K562 (cell line): Measurements from ENCODE around the gene AP1M1. TPM values are rescaled to one million over a fixed set of nuclear protein-coding genes. Genes with fewer than 3 reads are reported as not detected.

Source experiments
- CXXC5 ChIP-seq: fragments of 250-450 bp; sonication (Bioruptor Pico); IDR thresholded peaks from 2 replicates; pipeline ENCODE4 v1.8.0; 2022; ENCODE audit warnings: inconsistent platforms, mild to moderate bottlenecking, moderate library complexity
- DPF2 ChIP-seq: fragments of 450-650 bp; IDR thresholded peaks from 2 replicates; pipeline ENCODE4 v1.6.1; 2016
- FOXK2 ChIP-seq, 2 experiments: fragments of 450-650 bp; IDR thresholded peaks in 1 of 2; conservative IDR thresholded peaks in 1 of 2; 2 replicates each; pipeline ENCODE4 v1.6.1; 2016; ENCODE audit warnings: low read depth in 2 of 2, mild to moderate bottlenecking in 1 of 2
- HDGF ChIP-seq: fragments of 450-650 bp; IDR thresholded peaks from 2 replicates; pipeline ENCODE4 v1.6.1; 2016
- HMGN3 ChIP-seq: IDR thresholded peaks from 2 replicates; pipeline ENCODE4 v1.6.1; 2011; ENCODE audit warnings: borderline replicate concordance, low read depth, mild to moderate bottlenecking, mixed read lengths, low read length; ENCODE audit not compliant: insufficient read length; ENCODE audit errors: extremely low read depth
- HSF4 ChIP-seq: fragments of 250-450 bp; sonication (Bioruptor Pico); IDR thresholded peaks from 2 replicates; pipeline ENCODE4 v2.1.2; 2022; ENCODE audit warnings: mild to moderate bottlenecking, moderate library complexity, borderline replicate concordance
- ILK ChIP-seq: fragments of 450-650 bp; IDR thresholded peaks from 2 replicates; pipeline ENCODE4 v1.6.1; 2016; ENCODE audit warnings: missing genetic modification characterization, low read depth, mild to moderate bottlenecking, missing compliant biosample characterization, moderate library complexity, borderline replicate concordance
- JUND ChIP-seq, 2 experiments: IDR thresholded peaks; 2 replicates in 1 of 2; 3 replicates in 1 of 2; pipeline ENCODE4 v1.6.1; 2011; ENCODE audit warnings: borderline replicate concordance in 2 of 2, low read depth in 2 of 2, low read length in 2 of 2, improper control_type of control experiment in 1 of 2, missing biosample characterization in 1 of 2, missing genetic modification characterization in 1 of 2, missing genetic modification reagents in 1 of 2
- MAFG ChIP-seq: fragments of 450-650 bp; conservative IDR thresholded peaks from 2 replicates; pipeline ENCODE4 v1.6.1; 2016; ENCODE audit warnings: missing genetic modification characterization, missing compliant biosample characterization
- NFIC ChIP-seq: fragments of 450-650 bp; IDR thresholded peaks from 2 replicates; pipeline ENCODE4 v1.6.1; 2017; ENCODE audit warnings: mild to moderate bottlenecking, inconsistent platforms
- NFRKB ChIP-seq: fragments of 450-650 bp; IDR thresholded peaks from 2 replicates; pipeline ENCODE4 v1.6.1; 2016; ENCODE audit warnings: low read depth
- XRCC5 ChIP-seq: fragments of 200-400 bp; formaldehyde crosslinking; IDR thresholded peaks from 2 replicates; pipeline ENCODE4 v1.6.1; 2017; ENCODE audit warnings: low read depth, mild to moderate bottlenecking, low read length
- YBX1 ChIP-seq: fragments of 450-650 bp; IDR thresholded peaks from 2 replicates; pipeline ENCODE4 v1.7.1; 2016; ENCODE audit warnings: mild to moderate bottlenecking
- ZNF316 ChIP-seq: fragments of 450-650 bp; IDR thresholded peaks from 2 replicates; pipeline ENCODE4 v1.6.1; 2016
- ZNF766 ChIP-seq: fragments of 200-800 bp; sonication (Bioruptor generic); conservative IDR thresholded peaks from 2 replicates; pipeline ENCODE4 v1.6.1; 2016; ENCODE audit warnings: missing genetic modification characterization, missing compliant biosample characterization
- polyA plus RNA-seq, 8 experiments: library from polyadenylated mRNA; depleted of rRNA in 4 of 8; stranded (reverse) in 5 of 8; unstranded in 3 of 8; fragments of >200 nt; fragmentation: Nextera tagmentation in 2 of 8; fragmentation: Illumina TruSeq in 1 of 8; extraction: Ambion mirVana in 2 of 8; extraction: Trizol in 1 of 8; gene quantifications; 2 replicates each; pipeline versions ENCODE4 v1.2.1 to v1.2.3, GENCODE V29; 2011 to 2014; ENCODE audit warnings: inconsistent platforms in 1 of 8, missing spikeins in 1 of 8
- total RNA-seq, 7 experiments: library from RNA; depleted of rRNA in 6 of 7; stranded (reverse); fragments of >200 nt in 6 of 7; fragmentation: Illumina TruSeq in 2 of 7; extraction: Trizol in 2 of 7; gene quantifications; 2 replicates each; pipeline versions ENCODE4 v1.2.1 to v1.2.3, GENCODE V29; 2011 to 2021; ENCODE audit warnings: low replicate concordance in 1 of 7
- TF ChIP-seq, protein P1 (sequence below), 2 experiments: fragments of 150-350 bp in 1 of 2; IDR thresholded peaks; 2 replicates each; pipeline ENCODE4 v1.6.1; 2012 to 2016; ENCODE audit warnings: low read depth in 2 of 2, low read length in 2 of 2, mild to moderate bottlenecking in 1 of 2, moderate library complexity in 1 of 2
- TF ChIP-seq, protein P2 (sequence below), 2 experiments: fragments of 450-650 bp; conservative IDR thresholded peaks; 2 replicates each; pipeline ENCODE4 v1.6.1; 2017; ENCODE audit warnings: mild to moderate bottlenecking in 2 of 2, moderate library complexity in 2 of 2
- TF ChIP-seq, protein P3 (sequence below): fragments of 200-800 bp; sonication (Bioruptor generic); IDR thresholded peaks from 2 replicates; pipeline ENCODE4 v1.6.1; 2017; ENCODE audit warnings: missing genetic modification characterization, missing compliant biosample characterization
- TF ChIP-seq, protein P4 (sequence below): sonication (generic); formaldehyde crosslinking; IDR thresholded peaks from 2 replicates; pipeline ENCODE4 v1.8.0; 2022; ENCODE audit warnings: missing genetic modification reagents, mild to moderate bottlenecking, moderate library complexity, borderline replicate concordance

AP1M1 gene
- total and polyA plus RNA-seq, 9 of the 15 experiments (the other 6 are each of a cell fraction or from before 2014, with no cell fraction given) = 0.87 to 56.2 (median 29.1) TPM

DNA sequence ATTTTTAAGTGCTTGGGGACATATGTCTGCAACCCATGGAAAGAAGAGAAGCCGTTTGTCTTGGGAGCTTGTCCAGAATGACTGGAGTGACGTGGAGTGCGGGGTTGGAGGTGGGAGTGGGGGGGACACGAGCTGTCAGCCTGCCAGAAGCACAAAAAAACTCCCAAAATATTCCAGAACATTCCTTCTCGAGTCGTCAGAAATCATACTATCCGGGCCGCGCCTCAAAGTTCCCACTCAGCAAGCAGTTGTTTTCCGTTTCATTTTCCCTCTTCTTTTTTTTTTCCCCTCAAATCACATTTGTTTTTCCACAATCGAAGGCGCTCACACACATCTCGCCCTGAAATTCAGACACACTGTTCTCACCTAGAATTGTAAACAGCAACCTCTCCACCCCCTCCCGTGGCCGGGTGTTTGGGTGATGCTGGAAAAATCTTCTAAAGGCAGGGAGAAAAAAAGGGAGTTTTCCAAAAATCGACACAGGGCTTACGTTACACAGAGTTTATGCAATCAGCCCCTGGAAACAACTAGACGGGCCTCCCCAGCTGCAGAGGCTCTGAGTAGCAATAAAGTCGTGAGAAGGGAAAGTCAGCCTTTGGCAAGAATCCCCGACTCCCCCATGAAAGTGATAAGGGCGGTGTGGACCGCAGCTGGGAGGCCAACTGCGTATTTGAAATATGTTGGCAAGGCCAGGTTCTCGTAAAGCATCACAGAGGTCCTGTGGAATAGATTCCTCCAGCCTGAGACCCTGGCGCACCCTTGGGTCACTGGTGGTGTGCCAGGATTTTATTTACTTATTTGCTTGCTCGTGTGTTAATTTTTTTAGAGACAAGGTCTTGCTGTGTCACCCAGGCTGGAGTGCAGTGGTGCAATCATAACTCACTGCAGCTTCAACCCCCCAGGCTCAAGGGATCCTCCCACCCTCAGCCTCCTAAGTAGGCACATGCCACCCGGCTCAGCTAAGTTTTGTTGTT, 95.7 kb downstream of the AP1M1 start (continued):
- TF ChIP-seq, protein P1, sequence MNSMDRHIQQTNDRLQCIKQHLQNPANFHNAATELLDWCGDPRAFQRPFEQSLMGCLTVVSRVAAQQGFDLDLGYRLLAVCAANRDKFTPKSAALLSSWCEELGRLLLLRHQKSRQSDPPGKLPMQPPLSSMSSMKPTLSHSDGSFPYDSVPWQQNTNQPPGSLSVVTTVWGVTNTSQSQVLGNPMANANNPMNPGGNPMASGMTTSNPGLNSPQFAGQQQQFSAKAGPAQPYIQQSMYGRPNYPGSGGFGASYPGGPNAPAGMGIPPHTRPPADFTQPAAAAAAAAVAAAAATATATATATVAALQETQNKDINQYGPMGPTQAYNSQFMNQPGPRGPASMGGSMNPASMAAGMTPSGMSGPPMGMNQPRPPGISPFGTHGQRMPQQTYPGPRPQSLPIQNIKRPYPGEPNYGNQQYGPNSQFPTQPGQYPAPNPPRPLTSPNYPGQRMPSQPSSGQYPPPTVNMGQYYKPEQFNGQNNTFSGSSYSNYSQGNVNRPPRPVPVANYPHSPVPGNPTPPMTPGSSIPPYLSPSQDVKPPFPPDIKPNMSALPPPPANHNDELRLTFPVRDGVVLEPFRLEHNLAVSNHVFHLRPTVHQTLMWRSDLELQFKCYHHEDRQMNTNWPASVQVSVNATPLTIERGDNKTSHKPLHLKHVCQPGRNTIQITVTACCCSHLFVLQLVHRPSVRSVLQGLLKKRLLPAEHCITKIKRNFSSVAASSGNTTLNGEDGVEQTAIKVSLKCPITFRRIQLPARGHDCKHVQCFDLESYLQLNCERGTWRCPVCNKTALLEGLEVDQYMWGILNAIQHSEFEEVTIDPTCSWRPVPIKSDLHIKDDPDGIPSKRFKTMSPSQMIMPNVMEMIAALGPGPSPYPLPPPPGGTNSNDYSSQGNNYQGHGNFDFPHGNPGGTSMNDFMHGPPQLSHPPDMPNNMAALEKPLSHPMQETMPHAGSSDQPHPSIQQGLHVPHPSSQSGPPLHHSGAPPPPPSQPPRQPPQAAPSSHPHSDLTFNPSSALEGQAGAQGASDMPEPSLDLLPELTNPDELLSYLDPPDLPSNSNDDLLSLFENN (IDR thresholded peaks at IDR 0.05; ENCODE audit: low read depth in 2 of 2, low read length in 2 of 2) = no peak
- TF ChIP-seq, protein P2, sequence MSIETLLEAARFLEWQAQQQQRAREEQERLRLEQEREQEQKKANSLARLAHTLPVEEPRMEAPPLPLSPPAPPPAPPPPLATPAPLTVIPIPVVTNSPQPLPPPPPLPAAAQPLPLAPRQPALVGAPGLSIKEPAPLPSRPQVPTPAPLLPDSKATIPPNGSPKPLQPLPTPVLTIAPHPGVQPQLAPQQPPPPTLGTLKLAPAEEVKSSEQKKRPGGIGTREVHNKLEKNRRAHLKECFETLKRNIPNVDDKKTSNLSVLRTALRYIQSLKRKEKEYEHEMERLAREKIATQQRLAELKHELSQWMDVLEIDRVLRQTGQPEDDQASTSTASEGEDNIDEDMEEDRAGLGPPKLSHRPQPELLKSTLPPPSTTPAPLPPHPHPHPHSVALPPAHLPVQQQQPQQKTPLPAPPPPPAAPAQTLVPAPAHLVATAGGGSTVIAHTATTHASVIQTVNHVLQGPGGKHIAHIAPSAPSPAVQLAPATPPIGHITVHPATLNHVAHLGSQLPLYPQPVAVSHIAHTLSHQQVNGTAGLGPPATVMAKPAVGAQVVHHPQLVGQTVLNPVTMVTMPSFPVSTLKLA (conservative IDR thresholded peaks at IDR 0.05) = no peak
- TF ChIP-seq NFRKB (no peak), YBX1 (no peak), HSF4 (no peak), HMGN3 (no peak), XRCC5 (no peak), ZNF766 (CRISPR knock-in tag) (0 out of 2 replicates have a peak, but pooled peaks have one; percentile 13), DPF2 (peak; percentile 67), JUND (IDR thresholded peaks at IDR 0.05; ENCODE audit: borderline replicate concordance, low read depth, low read length) (0 out of 2 replicates have a peak, but pooled peaks have one; percentile 19), JUND (tag; IDR thresholded peaks at IDR 0.05; ENCODE audit: borderline replicate concordance, low read depth, low read length) (no peak), CXXC5 (CRISPR knock-in tag) (peak; percentile 20; the same call in 1 of the 2 replicates), FOXK2 (conservative IDR thresholded peaks at IDR 0.05 in 1 of 2, IDR thresholded peaks at IDR 0.05 in 1 of 2; ENCODE audit: low read depth in 2 of 2) (peak in 1 of 2 experiments; percentile 27; a peak in 1 of 4 replicates), MAFG (tag) (peak; percentile 60; the same call in 1 of the 2 replicates), ILK (tag) (no peak), NFIC (peak; percentile 63), ZNF316 (peak; percentile 55), HDGF (no peak)
- TF ChIP-seq, protein P3, sequence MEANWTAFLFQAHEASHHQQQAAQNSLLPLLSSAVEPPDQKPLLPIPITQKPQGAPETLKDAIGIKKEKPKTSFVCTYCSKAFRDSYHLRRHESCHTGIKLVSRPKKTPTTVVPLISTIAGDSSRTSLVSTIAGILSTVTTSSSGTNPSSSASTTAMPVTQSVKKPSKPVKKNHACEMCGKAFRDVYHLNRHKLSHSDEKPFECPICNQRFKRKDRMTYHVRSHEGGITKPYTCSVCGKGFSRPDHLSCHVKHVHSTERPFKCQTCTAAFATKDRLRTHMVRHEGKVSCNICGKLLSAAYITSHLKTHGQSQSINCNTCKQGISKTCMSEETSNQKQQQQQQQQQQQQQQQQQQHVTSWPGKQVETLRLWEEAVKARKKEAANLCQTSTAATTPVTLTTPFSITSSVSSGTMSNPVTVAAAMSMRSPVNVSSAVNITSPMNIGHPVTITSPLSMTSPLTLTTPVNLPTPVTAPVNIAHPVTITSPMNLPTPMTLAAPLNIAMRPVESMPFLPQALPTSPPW (CRISPR knock-in tag) = peak; percentile 56
- TF ChIP-seq, protein P4, sequence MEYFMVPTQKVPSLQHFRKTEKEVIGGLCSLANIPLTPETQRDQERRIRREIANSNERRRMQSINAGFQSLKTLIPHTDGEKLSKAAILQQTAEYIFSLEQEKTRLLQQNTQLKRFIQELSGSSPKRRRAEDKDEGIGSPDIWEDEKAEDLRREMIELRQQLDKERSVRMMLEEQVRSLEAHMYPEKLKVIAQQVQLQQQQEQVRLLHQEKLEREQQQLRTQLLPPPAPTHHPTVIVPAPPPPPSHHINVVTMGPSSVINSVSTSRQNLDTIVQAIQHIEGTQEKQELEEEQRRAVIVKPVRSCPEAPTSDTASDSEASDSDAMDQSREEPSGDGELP = peak; percentile 56; the same call in 1 of the 2 replicates
